Measurements from ENCODE around the gene ZNF385B.

DNA sequence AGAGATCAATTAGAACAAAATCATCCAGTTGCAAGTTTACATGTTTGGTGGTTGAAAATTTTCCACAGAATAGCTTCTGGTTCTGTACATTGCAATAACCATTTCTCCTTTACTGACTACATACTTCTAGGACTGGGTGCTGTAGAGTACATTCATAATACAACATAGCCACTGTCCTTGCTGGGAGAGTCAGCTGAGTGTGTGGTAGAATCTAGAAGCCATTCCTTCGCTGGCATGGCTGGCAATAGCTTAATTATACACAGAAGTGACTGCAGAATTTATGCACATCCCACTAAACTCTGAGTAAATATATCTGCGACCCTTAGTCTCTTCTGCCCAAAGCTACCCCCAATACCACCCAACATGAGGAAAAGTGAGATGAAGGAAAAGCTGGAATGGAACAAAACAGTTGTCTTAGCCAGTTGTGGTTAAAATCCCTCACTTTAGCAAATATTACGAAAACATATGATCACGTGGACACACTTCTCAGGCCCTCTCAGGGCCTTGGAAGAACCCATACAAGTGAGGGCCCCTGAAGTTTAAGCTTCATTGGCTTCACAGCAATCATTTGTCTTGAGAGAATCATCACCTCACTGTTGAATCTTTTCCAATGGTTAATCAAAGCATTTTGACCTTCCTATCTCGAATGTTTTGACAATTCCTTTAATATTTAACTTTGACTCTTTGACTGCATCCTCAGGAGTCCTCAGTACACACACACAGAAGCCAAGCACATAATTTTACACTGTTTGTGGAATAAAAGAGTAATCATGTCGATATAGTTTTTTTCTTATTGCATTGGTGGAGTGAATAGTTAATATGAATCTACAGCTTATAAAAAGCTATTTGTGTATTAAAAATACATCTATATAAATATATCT is 225.1 kb downstream of the ZNF385B start:
- TF ChIP-seq, protein P1, sequence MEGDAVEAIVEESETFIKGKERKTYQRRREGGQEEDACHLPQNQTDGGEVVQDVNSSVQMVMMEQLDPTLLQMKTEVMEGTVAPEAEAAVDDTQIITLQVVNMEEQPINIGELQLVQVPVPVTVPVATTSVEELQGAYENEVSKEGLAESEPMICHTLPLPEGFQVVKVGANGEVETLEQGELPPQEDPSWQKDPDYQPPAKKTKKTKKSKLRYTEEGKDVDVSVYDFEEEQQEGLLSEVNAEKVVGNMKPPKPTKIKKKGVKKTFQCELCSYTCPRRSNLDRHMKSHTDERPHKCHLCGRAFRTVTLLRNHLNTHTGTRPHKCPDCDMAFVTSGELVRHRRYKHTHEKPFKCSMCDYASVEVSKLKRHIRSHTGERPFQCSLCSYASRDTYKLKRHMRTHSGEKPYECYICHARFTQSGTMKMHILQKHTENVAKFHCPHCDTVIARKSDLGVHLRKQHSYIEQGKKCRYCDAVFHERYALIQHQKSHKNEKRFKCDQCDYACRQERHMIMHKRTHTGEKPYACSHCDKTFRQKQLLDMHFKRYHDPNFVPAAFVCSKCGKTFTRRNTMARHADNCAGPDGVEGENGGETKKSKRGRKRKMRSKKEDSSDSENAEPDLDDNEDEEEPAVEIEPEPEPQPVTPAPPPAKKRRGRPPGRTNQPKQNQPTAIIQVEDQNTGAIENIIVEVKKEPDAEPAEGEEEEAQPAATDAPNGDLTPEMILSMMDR (IDR thresholded peaks at IDR 0.05), result no peak
- TF ChIP-seq POLR2A (IDR thresholded peaks at IDR 0.05), result no peak
- TF ChIP-seq EP300 (IDR thresholded peaks at IDR 0.05), result no peak

All from stomach (tissue), 4 donors.